A673 (cell line): ENCODE results near the gene EHD1.

Experiments used
- EZH2 ChIP-seq: fragments of 200-600 bp; sonication (generic); IDR thresholded peaks from 2 replicates; pipeline ENCODE4 v1.6.1; 2017; ENCODE audit warnings: borderline replicate concordance, low read depth, mild to moderate bottlenecking, mixed read lengths, antibody characterized with exemption, low read length; ENCODE audit not compliant: poor library complexity, severe bottlenecking
- TF ChIP-seq, protein P1 (sequence below): fragments of 300-800, 200-600 bp; sonication (generic); conservative IDR thresholded peaks from 2 replicates; pipeline ENCODE4 v1.5.1; 2017; ENCODE audit warnings: low read depth, mild to moderate bottlenecking, antibody characterized with exemption, low read length, moderate library complexity, mixed read lengths

DNA sequence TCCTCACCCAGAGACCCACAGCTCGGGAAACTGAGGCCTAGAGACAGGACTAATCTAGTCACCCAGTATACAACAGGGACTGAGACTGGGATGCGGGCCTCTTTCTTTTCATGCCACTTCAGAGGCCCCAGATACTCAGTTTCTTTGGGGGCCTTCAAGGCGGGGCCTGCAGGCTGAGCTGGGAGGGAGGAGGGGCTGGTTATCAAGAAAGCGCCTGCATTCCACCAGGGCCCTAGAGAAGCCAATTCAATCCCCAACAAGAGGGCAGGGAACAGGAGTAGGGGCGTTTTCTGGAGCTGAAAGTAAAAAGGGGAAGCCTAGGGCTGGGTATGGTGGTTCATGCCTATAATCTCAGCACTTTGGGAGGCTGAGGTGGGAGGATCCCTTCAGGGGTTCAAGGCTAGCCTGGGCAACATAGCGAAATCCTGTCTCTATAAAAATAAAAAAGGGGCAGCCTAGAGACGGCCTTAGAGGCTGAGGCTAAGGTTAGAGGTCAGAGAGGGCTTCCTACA is 37.0 kb upstream of the EHD1 start:
- TF ChIP-seq, protein P1, sequence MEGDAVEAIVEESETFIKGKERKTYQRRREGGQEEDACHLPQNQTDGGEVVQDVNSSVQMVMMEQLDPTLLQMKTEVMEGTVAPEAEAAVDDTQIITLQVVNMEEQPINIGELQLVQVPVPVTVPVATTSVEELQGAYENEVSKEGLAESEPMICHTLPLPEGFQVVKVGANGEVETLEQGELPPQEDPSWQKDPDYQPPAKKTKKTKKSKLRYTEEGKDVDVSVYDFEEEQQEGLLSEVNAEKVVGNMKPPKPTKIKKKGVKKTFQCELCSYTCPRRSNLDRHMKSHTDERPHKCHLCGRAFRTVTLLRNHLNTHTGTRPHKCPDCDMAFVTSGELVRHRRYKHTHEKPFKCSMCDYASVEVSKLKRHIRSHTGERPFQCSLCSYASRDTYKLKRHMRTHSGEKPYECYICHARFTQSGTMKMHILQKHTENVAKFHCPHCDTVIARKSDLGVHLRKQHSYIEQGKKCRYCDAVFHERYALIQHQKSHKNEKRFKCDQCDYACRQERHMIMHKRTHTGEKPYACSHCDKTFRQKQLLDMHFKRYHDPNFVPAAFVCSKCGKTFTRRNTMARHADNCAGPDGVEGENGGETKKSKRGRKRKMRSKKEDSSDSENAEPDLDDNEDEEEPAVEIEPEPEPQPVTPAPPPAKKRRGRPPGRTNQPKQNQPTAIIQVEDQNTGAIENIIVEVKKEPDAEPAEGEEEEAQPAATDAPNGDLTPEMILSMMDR: no peak
- no peak for TF ChIP-seq EZH2
